HG02642 (cell line): ENCODE data around the gene TATDN2.
"Not testable (repeated sequence)": the region's sequence is repeated elsewhere in the genome, so short reads cannot be mapped to it uniquely, and the experiment has no call there.

ENCODE experiments used
- ATAC-seq: cut with Tn5 transposase; IDR thresholded peaks from one replicate; pipeline ENCODE4 v1.9.1; 2021; ENCODE audit warnings: mild to moderate bottlenecking; ENCODE audit not compliant: unreplicated experiment, poor library complexity

Gene TATDN2

GRCh38 chr3:10265833-10266232 is 17.6 kb downstream of the TATDN2 start:
- no peak for ATAC-seq

DNA sequence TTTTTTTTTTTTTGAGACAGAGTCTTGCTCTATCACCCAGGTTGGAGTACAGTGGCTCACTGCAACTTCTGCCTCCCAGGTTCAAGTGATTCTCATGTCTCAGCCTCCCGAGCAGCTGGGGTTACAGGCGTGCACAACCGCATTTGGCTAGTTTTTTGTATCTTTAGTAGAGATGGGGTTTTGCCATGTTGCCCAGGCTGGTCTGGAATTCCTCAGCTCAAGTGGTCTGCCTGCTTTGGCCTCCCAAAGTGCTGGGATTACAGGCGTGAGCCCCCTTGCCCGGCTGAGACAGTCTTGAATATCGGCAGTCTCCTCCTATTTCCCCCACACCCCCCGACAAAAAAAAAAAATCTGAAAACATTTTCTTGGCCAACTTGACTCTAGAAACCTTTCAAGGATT is 18.7 kb downstream of the TATDN2 start:
- ATAC-seq: not testable (repeated sequence)

DNA sequence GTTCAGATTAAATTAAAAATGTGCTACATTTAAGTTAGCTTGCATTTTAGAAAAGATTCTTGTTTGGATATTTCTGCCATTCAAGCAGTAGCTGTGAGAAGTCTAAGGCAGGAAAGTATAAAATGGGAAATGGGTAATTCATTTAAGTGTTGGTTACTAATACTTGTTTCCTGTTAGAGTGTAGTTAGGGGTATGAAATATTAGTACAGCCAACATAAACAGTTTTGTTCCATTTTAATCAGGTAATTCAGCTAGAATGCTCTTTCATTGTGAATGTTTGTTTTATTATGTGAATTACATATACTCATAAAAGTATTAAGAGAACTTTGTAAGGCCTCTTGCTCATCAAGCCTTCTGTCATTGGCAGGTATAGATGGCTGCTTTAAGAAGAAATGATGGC is 19.9 kb downstream of the TATDN2 start:
- no peak for ATAC-seq

DNA sequence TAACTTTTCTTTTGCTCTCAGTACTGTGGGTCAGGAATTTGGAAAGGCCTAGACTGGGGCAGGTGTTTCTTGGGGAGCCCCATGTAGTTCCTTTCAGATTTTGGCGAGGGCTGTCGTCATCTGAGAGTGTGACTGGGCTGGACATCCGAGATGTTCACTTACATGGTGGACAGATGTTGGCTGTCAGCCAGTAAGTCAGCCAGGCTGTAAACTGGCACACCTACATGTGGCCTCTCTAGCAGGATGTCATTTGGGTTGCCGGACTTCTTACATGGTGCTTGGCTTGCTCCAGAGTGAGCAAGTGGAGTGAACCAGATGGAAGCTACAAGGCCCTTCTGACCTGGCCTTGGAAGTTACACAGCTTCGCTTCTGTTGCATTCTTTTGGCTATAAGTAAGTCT is 20.7 kb downstream of the TATDN2 start:
- ATAC-seq: no peak

DNA sequence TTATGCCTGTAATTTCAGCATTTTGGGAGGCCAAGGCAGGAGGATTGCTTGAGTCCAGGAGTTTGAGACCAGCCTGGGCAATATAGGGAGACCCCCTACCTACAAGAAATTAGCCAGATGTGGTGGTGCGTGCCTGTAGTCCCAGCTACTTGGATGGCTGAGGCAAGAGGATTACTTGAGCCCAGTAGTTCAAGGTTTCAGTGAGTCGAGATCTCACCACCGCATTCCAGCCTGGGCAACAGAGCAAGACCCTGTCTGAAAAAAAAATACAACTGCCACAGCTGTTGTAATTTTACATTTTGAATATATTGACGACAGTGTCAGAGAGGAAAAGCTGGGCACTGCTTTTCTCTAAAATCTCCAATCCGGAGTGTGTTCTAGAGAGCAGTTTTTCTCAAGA is 21.2 kb downstream of the TATDN2 start:
- no peak for ATAC-seq

- ATAC-seq: not testable (repeated sequence)
Measured at GRCh38 chr3:10272476-10272875, 24.2 kb downstream of the TATDN2 start.

DNA sequence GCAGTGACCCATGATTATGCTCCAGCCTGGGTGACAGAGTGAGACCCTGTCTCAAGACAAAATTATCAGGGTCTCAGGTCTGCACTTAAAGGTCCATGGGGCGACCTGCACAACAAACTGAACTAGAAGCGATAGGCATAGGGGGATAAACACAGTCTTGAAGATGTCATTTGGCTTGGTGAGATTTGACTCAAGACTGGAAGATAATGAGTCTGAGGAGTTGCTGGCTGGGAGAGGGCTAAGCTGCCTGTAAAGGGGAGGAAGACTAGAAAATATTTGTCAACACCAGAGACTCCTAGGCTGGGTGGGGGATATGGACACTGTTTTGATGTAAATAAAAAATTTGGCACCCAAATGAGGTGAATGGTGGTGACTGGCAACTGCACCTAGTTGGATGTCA is 24.7 kb downstream of the TATDN2 start:
- ATAC-seq: no peak

- no peak for ATAC-seq
Measured at GRCh38 chr3:10273702-10274305, 25.5 kb downstream of the TATDN2 start.

DNA sequence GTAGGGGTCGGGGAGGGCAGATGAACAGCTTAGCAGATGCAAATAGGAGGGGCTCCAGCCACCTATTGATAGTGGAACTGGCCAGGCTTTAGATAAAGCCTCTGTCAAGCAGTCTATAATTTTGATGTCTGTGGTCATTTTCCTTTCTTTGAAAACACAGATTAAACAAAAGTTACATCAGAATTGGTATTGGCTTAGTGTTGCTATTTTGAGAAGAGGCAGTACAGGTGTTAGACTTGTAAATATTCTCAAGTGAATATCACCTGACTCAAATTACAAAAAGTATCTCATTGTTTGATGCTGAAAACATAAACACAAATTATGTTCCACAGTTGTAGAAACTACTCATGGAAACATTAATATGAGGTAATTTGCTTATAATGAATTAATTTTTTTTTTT is 26.3 kb downstream of the TATDN2 start:
- ATAC-seq: no peak

- no peak for ATAC-seq
Measured at GRCh38 chr3:10277115-10277625, 28.9 kb downstream of the TATDN2 start.

DNA sequence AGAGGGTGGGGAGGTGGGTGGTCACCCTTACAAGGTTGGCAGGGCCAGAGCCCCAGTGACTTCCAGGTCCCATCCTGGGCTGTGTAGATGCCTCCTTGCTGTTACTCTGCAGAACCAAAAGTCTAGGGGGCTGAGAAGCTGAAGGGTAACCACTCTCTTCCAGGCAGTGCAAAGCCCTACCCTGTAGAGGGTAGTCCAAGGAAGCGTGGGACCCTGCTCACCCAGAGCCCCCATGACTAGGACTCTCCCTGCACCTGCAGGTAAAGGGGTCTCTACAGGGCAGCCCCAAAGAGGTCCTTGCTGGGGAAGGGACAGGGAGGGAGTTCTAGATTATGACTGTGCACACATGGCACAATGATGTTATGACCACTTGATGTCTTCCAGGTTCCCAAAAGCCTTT is 30.2 kb downstream of the TATDN2 start:
- ATAC-seq: no peak

DNA sequence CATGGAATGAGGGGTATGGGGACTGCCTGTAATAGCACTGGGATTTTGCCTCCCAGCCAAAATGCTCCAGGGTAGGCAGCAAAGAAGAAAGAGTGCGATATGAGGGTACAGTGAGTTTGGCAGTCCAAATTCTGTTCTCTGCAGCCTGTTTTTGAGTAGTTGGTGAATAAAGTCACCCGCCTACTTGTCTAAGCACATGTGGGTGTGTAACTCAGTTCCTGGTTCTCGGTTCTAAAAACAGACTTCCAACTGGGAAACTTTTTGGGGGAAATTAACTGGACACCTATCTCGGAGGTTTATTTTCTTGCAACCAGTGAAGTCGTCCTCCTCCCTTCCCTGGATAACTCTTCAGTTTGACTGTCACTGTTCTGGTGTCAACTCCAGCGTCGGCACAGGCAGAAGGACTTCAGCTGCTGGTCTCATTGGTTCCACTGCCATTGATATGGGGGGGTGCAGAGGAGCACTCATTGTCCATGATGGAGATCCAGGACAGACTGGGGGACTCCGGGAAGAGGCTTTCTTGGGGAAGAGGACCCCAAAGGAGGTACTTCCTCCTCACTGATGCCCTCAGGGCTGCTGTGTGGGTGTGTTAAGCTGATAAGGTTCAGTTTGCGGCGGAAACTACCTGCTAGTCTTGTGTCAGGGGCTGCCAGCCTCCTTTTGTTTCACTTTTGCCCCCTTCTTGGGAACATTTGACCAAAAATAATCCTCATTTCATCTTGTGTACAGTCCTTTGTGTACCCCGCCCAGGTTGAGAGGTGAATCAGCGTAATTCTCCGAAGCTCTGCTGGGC is 31.3 kb downstream of the TATDN2 start:
- no peak for ATAC-seq

DNA sequence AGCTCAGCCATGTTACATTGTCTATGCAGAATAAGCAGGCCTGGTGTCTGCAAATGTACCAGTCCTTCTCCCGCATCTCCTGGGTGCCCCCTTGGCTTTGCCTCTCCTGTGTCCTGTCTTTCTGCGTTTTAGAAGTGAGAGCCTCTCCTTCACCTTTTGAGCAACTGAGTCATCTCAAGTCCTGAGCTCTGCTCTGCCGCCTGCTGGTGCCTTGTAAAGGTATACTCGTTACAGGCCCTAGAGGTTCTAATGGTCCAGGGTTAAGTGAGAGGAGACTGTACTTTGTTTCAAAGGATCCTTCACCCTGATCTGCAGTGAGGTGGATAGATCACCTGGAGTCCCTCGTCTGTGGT is 31.9 kb downstream of the TATDN2 start:
- no peak for ATAC-seq

DNA sequence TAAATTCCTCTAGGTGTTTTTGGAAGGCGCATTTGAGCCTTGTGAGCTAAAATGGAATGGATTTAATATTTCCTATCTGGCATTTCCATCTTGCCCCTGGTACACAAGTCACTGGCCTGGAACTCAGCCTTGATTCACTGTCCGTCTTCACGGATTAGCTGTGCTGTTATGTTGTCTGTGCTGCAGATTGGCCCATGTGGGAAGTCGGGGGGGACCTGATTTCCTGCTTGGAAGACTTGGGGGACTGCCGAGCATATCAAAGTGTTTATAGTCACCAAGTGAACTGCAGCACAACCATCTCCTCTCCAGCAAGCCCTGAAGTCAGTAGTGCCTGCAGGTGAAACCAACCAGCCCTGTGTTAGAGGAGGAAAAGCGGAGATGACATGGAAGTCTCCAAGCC is 32.3 kb downstream of the TATDN2 start:
- ATAC-seq: no peak

DNA sequence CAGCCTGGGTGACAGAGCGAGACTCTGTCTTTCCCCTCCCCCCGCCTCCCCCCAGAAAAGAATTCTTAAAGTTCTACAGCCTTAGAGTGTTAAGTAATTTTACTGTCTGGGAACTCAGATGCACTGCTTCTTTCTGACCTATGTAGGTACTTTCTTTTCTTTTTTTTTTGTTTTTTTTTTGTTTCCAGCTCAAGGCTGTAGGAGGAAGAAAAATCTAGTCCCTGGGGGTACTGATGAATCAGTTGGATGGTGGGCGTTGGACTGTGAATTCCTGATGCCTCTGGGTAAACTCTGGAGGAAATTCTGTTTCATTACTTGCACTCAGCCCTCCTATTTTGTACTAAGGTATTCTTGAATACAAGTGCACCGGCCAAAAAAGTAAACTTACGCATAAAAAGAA is 33.7 kb downstream of the TATDN2 start:
- no peak for ATAC-seq

GRCh38 chr3:10283638-10284037 is 35.4 kb downstream of the TATDN2 start:
- no peak for ATAC-seq

GRCh38 chr3:10284496-10284895 is 36.2 kb downstream of the TATDN2 start:
- no peak for ATAC-seq

GRCh38 chr3:10285272-10286132 is 37.2 kb downstream of the TATDN2 start:
- ATAC-seq: no peak

DNA sequence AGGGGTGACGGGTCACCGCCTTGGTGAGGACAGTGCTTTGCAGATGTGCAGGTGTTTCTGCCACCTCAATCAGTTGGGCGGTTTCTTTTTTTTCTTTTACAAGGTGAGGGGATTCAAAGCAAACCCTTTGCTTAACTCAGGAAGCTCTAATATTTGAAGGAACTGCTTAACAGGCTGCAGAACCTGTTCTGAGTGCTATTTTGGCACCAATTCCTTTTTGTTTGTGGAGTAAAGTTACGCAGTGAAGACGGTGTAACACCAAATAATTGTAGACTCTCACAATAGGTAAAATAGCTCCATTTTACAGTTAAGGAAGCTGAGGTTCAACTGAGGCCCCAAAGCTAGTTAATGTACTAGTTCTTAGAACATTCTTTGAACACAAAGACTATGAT is 37.9 kb downstream of the TATDN2 start:
- ATAC-seq: no peak

DNA sequence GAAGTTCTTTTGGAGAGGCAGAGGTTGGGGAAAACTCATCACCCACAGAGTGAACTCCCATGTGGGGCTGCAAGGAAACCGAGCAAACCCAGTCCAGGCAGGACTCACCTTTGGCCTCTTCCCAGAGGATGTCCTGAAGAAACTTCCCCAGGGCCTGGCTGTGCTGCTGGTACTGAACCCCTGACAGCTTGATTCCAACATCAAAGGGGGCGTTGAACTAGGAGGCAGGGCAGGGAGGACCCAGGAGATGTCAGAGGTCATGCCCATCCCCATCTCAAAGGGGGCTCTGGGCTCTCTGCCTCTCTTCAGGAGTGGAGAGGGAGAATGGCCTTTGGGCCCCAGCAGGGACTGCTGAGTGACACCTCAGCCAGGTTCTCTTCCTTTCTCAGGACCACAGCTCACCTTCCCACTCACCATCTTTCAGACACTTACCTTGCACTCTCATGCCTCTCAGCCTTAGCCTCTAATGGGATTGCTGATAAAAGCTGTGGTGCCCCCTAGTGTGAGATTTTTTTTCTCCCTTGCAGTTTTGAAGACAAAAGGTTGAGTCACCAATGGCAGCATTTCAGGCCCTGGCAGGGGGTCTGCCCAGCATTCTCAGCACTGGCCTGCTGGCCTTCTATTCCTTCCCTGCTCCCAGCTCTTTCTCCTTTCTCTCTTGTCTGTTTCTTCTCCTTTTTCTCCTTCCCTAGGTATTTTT is 38.5 kb downstream of the TATDN2 start:
- no peak for ATAC-seq
